BLaER1 treated with 17β-estradiol and CSF1 and Interleukin-3, amounts not matched to agents 10 nM and 100 nM (cell line): Measurements from ENCODE around the gene MUC4.

Experiments
- H3K27ac ChIP-seq, 11 experiments: shearing (Covaris generic); formaldehyde crosslinking; 2 replicates each; pipeline ENCODE4 v1.8.1; 2022
- H3K27me3 ChIP-seq, 11 experiments: shearing (Covaris generic); formaldehyde crosslinking; 2 replicates each; pipeline ENCODE4 v1.8.1; 2022
- H3K36me3 ChIP-seq, 11 experiments: shearing (Covaris generic); formaldehyde crosslinking; 2 replicates each; pipeline ENCODE4 v1.8.1; 2022
- H3K4me1 ChIP-seq, 10 experiments: shearing (Covaris generic); formaldehyde crosslinking; 2 replicates each; pipeline ENCODE4 v1.8.1; 2022
- H3K4me2 ChIP-seq, 11 experiments: shearing (Covaris generic); formaldehyde crosslinking; 2 replicates each; pipeline ENCODE4 v1.8.1; 2022
- H3K4me3 ChIP-seq, 10 experiments: shearing (Covaris generic); formaldehyde crosslinking; 2 replicates each; pipeline ENCODE4 v1.8.1; 2022
- H3K9ac ChIP-seq, 11 experiments: shearing (Covaris generic); formaldehyde crosslinking; 2 replicates each; pipeline ENCODE4 v1.8.1; 2022
- H3K9me3 ChIP-seq, 11 experiments: shearing (Covaris generic); formaldehyde crosslinking; replicated peaks in 1 of 11; 2 replicates each; pipeline ENCODE4 v1.8.1; 2022
- H4K20me1 ChIP-seq, 11 experiments: shearing (Covaris generic); formaldehyde crosslinking; 2 replicates each; pipeline ENCODE4 v1.8.1; 2022
- Cebpa-rat ChIP-seq, 11 experiments: shearing (Covaris generic); IDR thresholded peaks; 2 replicates each; pipeline ENCODE4 v1.8.1; 2022

MUC4 gene

DNA sequence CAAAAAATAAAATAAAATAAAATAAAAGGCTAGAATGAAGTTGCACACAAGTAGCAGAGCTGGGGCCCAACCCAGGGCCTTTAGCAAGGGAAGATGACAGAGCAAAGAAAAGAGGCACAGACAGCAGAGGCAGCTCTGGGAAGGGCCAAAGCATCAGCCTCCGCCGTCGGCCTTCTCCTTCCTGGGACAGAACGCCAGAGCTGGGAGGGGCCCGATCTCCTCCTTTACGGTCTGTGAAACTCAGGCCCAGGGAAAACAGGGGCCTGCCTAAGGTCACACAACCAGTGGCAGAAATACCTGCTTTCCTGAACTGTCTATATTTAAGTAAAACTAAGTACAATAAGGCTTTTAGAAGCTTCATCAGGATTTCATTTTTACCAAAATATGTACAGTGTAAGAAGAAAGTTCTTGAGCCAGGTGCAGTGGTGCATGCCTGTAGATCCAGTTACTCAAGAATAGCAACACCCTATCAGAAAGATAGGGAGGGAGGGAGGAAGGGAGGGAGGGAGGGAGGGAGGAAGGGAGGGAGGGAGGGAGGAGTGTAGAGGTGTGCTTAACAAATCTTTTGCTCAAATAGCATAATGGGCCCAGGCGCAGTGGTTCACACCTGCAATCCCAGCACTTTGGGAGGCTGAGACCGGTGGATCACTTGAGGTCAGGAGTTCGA, 43.0 kb upstream of the MUC4 start:
- Histone ChIP-seq H3K4me1 (peaks cover 4 to 61% (median 43%) of the 10 kb centered on the region in 10 experiments; a peak in 18 of 20 replicates), H3K27me3 (peaks cover 0 to 13% (median 0%) of the 10 kb centered on the region in 11 experiments; a peak in 3 of 22 replicates), H4K20me1 (no peaks in the 10 kb centered on the region), H3K27ac (no peak overlapping the region), H3K9me3 (peaks cover 0 to 14% (median 8%) of the 10 kb centered on the region in 11 experiments; a peak in 8 of 22 replicates), H3K36me3 (no peaks in the 10 kb centered on the region), H3K4me2 (peak overlapping the region; percentile 29 to 75 (median 54); a peak in 16 of 22 replicates), H3K9ac (peak overlapping the region in 1 of 11 experiments; percentile 19; a peak in 1 of 22 replicates), H3K4me3 (no peak overlapping the region)
- no peak for TF ChIP-seq Cebpa-rat (IDR thresholded peaks at IDR 0.05)

DNA sequence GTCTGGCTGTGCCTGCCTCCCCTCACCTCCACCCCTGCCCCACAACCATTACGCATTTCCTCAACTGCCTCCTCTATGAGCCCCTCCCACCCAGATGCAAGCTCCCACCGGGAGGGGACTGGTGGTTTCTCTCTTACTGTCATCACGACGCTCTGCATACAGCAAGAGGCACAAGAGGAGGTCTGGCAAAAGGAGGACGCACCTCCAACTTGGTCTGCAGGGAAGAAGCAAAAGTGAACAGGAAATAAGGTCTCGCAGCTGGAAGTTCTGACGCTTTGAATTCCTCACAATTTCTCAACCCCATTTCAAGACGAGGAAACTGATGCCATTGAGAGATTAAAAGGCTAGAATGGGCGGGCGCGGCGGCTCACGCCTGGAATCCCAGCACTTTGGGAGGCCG, 42.3 kb upstream of the MUC4 start:
- H3K4me2 ChIP-seq, result peak overlapping the region; percentile 29 to 75 (median 58); a peak in 21 of 22 replicates
- H3K9ac ChIP-seq, result no peak overlapping the region
- peaks cover 4 to 53% (median 36%) of the 10 kb centered on the region in 10 experiments; a peak in 18 of 20 replicates for H3K4me1 ChIP-seq
- peaks cover 0 to 14% (median 8%) of the 10 kb centered on the region in 11 experiments; a peak in 8 of 22 replicates for H3K9me3 ChIP-seq
- no peak for TF ChIP-seq Cebpa-rat (IDR thresholded peaks at IDR 0.05)
- no peak overlapping the region for H3K4me3 ChIP-seq
- no peaks in the 10 kb centered on the region for H4K20me1 ChIP-seq
- H3K27me3 ChIP-seq, result peaks cover 0 to 13% (median 0%) of the 10 kb centered on the region in 11 experiments; a peak in 3 of 22 replicates
- H3K27ac ChIP-seq, result no peak overlapping the region; a peak in 1 of 22 replicates
- H3K36me3 ChIP-seq, result no peaks in the 10 kb centered on the region

DNA sequence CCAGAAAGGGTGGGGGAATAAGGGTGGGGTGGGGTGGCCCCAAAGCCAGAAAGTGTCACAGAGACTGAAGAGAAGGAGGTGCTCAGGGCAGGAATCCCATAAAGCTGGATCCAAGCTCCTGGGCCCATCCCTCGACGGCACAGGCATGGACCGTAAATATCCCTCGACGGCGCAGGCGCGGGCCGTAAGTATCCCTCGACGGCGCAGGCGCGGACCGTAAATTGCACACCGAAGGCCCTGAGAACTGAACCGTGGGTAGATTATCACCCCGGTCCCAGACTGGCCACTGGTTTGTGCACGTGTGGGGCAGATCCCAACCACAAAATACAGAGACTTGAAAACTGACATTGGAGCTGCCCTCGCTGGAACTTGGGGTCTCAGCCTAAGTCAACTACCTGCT, 41.3 kb upstream of the MUC4 start:
- Histone ChIP-seq H3K4me2 (peak overlapping the region in 4 of 11 experiments; percentile 20 to 75 (median 66); a peak in 5 of 22 replicates), H3K27ac (no peak overlapping the region), H4K20me1 (no peaks in the 10 kb centered on the region), H3K36me3 (no peaks in the 10 kb centered on the region), H3K4me3 (no peak overlapping the region), H3K4me1 (peaks cover 4 to 49% (median 35%) of the 10 kb centered on the region in 10 experiments; a peak in 18 of 20 replicates), H3K9me3 (peaks cover 0 to 14% (median 8%) of the 10 kb centered on the region in 11 experiments; a peak in 8 of 22 replicates), H3K9ac (no peak overlapping the region), H3K27me3 (peaks cover 0 to 13% (median 0%) of the 10 kb centered on the region in 11 experiments; a peak in 3 of 22 replicates)
- no peak for TF ChIP-seq Cebpa-rat (IDR thresholded peaks at IDR 0.05)

GRCh38 chr3:195850857-195851543, 39.3 kb upstream of the MUC4 start:
- H3K4me1 ChIP-seq, result peaks cover 4 to 40% (median 35%) of the 10 kb centered on the region in 10 experiments; a peak in 18 of 20 replicates
- peak overlapping the region in 10 of 11 experiments; percentile 12 to 75 (median 56); a peak in 17 of 22 replicates for H3K4me2 ChIP-seq
- H3K9me3 ChIP-seq, result peaks cover 0 to 14% (median 8%) of the 10 kb centered on the region in 11 experiments; a peak in 8 of 22 replicates
- TF ChIP-seq Cebpa-rat (IDR thresholded peaks at IDR 0.05), result no peak
- peaks cover 0 to 13% (median 0%) of the 10 kb centered on the region in 11 experiments; a peak in 3 of 22 replicates for H3K27me3 ChIP-seq
- H3K9ac ChIP-seq, result no peak overlapping the region
- H3K4me3 ChIP-seq, result no peak overlapping the region
- H3K27ac ChIP-seq, result no peak overlapping the region
- H3K36me3 ChIP-seq, result no peaks in the 10 kb centered on the region
- H4K20me1 ChIP-seq, result no peaks in the 10 kb centered on the region

DNA sequence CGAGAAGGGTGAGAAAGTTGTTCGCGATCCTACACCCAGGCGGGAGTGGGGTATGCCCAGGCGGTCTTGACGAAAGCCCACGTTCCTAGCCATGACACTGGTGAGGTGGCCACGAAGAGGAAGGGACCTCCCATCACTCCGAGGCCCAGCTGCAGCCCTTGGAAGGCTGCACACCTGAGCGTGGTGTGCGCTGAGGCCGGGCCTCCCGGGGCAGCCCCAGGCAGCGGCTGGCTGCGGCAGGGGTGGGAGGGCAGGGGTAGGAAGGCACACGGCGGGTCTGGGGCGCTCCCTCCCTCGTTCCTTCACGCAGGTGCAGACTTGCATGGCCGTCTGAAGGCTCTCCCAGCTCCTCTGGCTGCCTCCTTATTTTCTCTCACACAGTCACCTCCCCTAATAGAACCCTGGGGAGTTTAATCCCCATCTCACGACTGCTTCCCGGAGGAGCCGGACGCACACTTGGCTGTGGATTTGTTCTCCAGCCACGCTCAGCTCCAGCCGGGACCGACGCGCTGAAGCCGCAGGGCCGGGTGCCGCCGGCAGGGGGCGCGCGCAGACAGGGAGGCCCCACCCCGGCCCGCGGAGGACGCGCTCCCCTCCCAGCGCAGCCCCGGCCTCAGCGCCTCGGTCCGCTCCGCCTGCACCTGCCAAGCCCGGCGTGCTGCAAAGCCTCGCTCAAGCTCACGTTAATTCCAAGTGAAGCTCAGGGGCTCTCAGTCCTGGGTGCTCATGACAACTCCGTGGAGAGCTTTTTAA, 37.8 kb upstream of the MUC4 start:
- H3K27ac ChIP-seq, result no peak overlapping the region
- H3K27me3 ChIP-seq, result peaks cover 0 to 13% (median 0%) of the 10 kb centered on the region in 11 experiments; a peak in 3 of 22 replicates
- H3K9me3 ChIP-seq, result peaks cover 0 to 14% (median 8%) of the 10 kb centered on the region in 11 experiments; a peak in 8 of 22 replicates
- no peak overlapping the region for H3K9ac ChIP-seq
- TF ChIP-seq Cebpa-rat (IDR thresholded peaks at IDR 0.05), result no peak
- H3K4me2 ChIP-seq, result no peak overlapping the region
- no peaks in the 10 kb centered on the region for H3K36me3 ChIP-seq
- peaks cover 4 to 36% (median 32%) of the 10 kb centered on the region in 10 experiments; a peak in 18 of 20 replicates for H3K4me1 ChIP-seq
- no peak overlapping the region for H3K4me3 ChIP-seq
- H4K20me1 ChIP-seq, result no peaks in the 10 kb centered on the region

- Histone ChIP-seq H3K4me3 (no peak overlapping the region), H4K20me1 (no peaks in the 10 kb centered on the region), H3K9ac (no peak overlapping the region), H3K4me2 (no peak overlapping the region), H3K36me3 (no peaks in the 10 kb centered on the region), H3K4me1 (peaks cover 0 to 15% (median 13%) of the 10 kb centered on the region in 10 experiments; a peak in 16 of 20 replicates), H3K27me3 (peaks cover 0 to 12% (median 0%) of the 10 kb centered on the region in 11 experiments; a peak in 3 of 22 replicates), H3K9me3 (no peaks in the 10 kb centered on the region; a peak in 1 of 22 replicates), H3K27ac (no peak overlapping the region)
- no peak for TF ChIP-seq Cebpa-rat (IDR thresholded peaks at IDR 0.05)
Observed at GRCh38 chr3:195847055-195847950, 35.6 kb upstream of the MUC4 start.

DNA sequence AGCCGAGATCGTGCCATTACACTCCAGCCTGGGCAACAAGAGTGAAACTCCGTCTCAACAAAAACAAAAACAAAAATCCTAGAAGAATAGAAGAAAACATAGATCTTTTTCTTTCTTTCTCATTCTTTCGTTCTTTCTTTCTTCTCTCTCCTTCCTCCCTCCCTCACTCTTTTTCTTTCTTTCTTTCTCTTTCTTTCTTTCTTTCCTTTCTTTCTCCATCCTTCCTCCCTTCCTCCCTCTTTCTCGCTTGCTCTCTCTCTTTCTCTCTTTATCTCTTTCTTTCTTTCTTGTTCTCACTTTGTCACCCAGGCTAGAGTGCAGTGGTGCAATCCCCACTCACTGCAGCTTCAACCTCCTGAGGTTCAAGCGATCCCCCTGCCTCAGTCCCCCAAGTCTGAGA, 33.8 kb upstream of the MUC4 start:
- no peak overlapping the region for H3K9ac ChIP-seq
- no peak overlapping the region for H3K27ac ChIP-seq
- no peak for TF ChIP-seq Cebpa-rat (IDR thresholded peaks at IDR 0.05)
- no peaks in the 10 kb centered on the region; a peak in 1 of 22 replicates for H3K9me3 ChIP-seq
- H3K4me3 ChIP-seq, result no peak overlapping the region
- H3K27me3 ChIP-seq, result no peaks in the 10 kb centered on the region
- H3K4me2 ChIP-seq, result no peak overlapping the region
- no peaks in the 10 kb centered on the region for H4K20me1 ChIP-seq
- H3K4me1 ChIP-seq, result peaks cover 0 to 5% (median 0%) of the 10 kb centered on the region in 10 experiments; a peak in 1 of 20 replicates
- H3K36me3 ChIP-seq, result no peaks in the 10 kb centered on the region
